ENCODE data around the gene DIPK1A.

DIPK1A gene

GRCh38 chr1:92961131-92961895 is at the start of gene DIPK1A:
TSS of gene DIPK1A (minus strand) at chr1:92961462. CDS start at chr1:92961429, 33 bp downstream.
- peak; percentile 28 for TF ChIP-seq CTCF (IDR thresholded peaks at IDR 0.05; ENCODE audit: extremely low read depth, missing control alignments)
- peak; percentile 92 for DNase-seq (ENCODE audit: low spot score)

GRCh38 chr1:93007941-93008577 is 46.8 kb upstream of the DIPK1A start:
- no peak for TF ChIP-seq CTCF (IDR thresholded peaks at IDR 0.05; ENCODE audit: extremely low read depth, missing control alignments)
- no peak for DNase-seq (ENCODE audit: low spot score)

DNA sequence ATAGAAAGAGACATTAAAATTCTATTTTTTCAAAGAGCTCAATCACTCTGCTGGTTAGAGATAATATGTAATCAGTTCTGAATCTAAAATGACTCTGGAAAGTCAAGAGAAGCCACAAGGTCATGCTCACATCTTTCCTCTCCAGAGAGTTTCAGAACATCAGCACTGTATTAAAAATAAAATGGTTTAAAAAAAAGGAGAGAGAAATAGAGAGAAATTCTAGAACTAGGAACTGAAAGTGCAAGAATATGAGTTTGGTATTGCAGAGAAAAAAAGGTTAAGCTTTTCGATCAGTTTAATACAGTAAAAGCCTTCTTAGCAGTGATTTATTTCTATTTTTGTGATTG is 44.0 kb upstream of the DIPK1A start:
- no peak for DNase-seq (ENCODE audit: low spot score)

DNA sequence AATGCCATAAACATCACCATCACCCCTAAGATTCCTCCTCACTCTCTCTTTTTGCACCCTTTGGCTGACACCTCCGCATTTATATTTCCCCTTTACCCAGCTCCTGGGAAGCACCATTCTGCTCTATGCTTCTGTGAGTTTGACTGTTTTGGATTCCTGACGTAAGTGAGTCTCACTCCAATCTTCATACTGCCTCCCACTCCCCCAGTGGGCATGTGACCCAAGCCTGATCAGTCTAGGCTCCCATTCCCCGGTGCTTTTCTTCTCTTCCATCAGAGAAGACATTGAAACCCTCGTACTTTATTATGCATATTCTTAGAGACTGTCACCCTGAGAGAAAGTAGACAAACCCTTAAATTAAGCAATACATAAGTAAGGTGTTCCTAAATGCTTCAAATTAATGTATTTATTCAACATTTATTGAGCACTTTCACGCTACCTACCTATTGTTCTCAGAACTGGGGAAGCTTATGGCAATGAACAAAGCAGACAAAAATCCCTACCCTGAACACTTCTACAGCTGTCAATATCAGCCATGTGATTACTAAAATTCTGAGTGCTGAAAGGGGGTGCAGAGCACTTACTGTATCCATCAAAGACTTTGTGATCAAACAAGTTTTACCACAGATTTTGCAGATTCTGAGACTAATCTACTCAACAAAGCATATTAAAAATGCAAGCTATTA is 43.4 kb upstream of the DIPK1A start:
- no peak for TF ChIP-seq CTCF (IDR thresholded peaks at IDR 0.05; ENCODE audit: extremely low read depth, missing control alignments)
- no peak for DNase-seq (ENCODE audit: low spot score)

More for the DNA sequence above, 44.0 kb upstream of the DIPK1A start:
- TF ChIP-seq CTCF (IDR thresholded peaks at IDR 0.05; ENCODE audit: extremely low read depth, missing control alignments), result no peak

DNA sequence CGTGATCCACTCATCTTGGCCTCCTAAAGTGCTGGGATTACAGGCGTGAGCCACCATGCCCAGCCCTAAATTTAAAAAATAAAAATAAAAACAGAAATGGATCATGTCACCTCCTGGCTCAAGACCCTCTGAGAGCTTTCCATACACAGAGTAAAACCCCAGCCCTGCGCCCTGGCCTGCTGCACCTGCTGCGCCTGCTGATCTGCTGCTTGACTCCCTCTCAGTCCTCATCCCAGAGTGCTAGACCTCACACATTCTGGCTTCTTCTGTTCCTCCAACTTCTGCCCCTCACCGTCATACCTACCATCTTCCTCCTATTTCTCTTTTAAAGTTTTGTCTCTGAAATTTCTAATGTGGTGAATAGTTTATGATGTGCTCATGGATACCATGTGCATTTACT is 42.7 kb upstream of the DIPK1A start:
- TF ChIP-seq CTCF (IDR thresholded peaks at IDR 0.05; ENCODE audit: extremely low read depth, missing control alignments), result no peak

DNA sequence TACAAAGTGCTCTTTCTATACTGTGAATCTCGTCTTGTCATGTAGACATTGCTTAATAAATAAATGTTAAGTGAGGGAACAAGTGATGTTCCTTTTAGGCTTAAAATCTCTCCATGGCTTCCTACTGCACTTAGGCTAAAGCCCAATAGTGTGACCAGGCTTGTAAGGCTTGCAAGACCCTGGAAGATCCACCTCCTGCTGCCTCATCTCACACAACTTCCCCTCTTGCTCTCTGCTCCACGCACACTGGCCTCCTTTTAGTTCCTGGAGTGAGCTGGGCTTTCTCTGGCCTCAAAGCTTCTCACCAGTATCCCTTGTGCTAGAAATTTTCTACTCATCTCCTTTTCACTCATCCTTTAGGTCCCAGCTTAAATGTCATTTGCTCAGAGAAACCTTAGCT is 41.5 kb upstream of the DIPK1A start:
- no peak for DNase-seq (ENCODE audit: low spot score)
- TF ChIP-seq CTCF (IDR thresholded peaks at IDR 0.05; ENCODE audit: extremely low read depth, missing control alignments), result no peak

More for the DNA sequence above, 42.7 kb upstream of the DIPK1A start:
- no peak for DNase-seq (ENCODE audit: low spot score)

DNA sequence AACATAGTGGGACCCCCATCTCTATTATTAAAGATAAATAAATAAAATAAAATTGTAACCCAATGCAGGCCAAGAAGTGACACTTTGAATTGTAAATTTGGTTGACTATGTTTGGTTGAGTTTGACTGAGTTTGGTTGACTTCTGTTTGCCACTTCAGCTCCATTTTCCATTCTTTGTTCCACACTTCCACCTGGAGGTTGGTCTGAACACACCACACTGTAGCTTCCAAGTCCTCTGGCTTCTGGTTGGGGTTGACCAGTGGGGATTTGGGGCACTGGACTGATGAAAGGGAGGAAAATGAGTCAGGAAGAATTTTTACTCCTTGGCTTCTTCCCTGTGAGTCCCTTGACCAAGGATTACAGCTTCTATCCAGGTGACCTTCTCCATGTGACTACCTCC is 40.6 kb upstream of the DIPK1A start:
- DNase-seq (ENCODE audit: low spot score), result no peak
- TF ChIP-seq CTCF (IDR thresholded peaks at IDR 0.05; ENCODE audit: extremely low read depth, missing control alignments), result no peak

Measured in GM20000 (cell line).